ENCODE measurements around the gene NEGR1. TPM values are rescaled to one million over a fixed set of nuclear protein-coding genes. Genes with fewer than 3 reads are reported as not detected.

NEGR1 gene
- total RNA-seq, 1 donor from 2014 or later, result 8.6 TPM

DNA sequence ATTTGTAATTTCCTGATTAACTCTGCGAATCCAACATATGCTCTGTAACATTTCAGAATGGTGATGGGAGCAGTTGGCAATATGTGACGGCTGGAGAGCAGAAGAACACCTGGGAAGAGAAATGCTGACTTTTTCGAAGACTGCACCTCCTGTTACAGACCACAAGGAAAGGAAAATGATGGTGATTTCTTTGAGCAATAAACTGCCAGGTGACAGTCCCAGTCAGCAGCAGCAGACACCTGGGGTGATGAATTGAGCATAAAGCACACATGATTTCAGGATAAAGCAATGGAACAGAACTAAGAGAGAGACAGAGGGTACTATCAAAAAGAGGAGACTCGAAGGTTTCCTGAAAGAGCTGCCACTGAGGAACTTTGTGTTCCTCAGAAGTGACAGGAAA lies 528.6 kb downstream of the NEGR1 start:
- FAIRE-seq (no peak), DNase-seq (ENCODE audit: low read depth) (no peak)
- no peaks in the 10 kb centered on the region for H3K4me1 ChIP-seq (ENCODE audit: insufficient read depth, low read length)
- no peaks in the 10 kb centered on the region for H3K36me3 ChIP-seq (ENCODE audit: insufficient read depth, low read length)
- H3K27ac Mint-ChIP-seq (ENCODE audit: unreplicated experiment), result no peak overlapping the region
- no peaks in the 10 kb centered on the region for H3K27me3 Mint-ChIP-seq (ENCODE audit: low read depth, unreplicated experiment)
- TF ChIP-seq, protein P1, sequence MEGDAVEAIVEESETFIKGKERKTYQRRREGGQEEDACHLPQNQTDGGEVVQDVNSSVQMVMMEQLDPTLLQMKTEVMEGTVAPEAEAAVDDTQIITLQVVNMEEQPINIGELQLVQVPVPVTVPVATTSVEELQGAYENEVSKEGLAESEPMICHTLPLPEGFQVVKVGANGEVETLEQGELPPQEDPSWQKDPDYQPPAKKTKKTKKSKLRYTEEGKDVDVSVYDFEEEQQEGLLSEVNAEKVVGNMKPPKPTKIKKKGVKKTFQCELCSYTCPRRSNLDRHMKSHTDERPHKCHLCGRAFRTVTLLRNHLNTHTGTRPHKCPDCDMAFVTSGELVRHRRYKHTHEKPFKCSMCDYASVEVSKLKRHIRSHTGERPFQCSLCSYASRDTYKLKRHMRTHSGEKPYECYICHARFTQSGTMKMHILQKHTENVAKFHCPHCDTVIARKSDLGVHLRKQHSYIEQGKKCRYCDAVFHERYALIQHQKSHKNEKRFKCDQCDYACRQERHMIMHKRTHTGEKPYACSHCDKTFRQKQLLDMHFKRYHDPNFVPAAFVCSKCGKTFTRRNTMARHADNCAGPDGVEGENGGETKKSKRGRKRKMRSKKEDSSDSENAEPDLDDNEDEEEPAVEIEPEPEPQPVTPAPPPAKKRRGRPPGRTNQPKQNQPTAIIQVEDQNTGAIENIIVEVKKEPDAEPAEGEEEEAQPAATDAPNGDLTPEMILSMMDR (IDR thresholded peaks at IDR 0.05; ENCODE audit: insufficient read depth, low read depth, low read length), result no peak
- TF ChIP-seq EZH2 (IDR thresholded peaks at IDR 0.05; ENCODE audit: insufficient read depth, low read length), result no peak
- no peak overlapping the region for H3K4me3 ChIP-seq (ENCODE audit: insufficient read depth, low read depth, low read length)
- H3K4me1 Mint-ChIP-seq (ENCODE audit: low read depth, unreplicated experiment), result no peaks in the 10 kb centered on the region
- H3K36me3 Mint-ChIP-seq (ENCODE audit: low read depth, unreplicated experiment), result peaks cover 2% of the 10 kb centered on the region
- no peaks in the 10 kb centered on the region for H3K79me2 ChIP-seq (ENCODE audit: insufficient read depth, low read length)
- H4K20me1 ChIP-seq (ENCODE audit: insufficient read depth, low read length), result no peaks in the 10 kb centered on the region
- no peaks in the 10 kb centered on the region for H3K9me3 ChIP-seq (ENCODE audit: insufficient read depth, low read depth, low read length)
- H3K4me2 ChIP-seq (ENCODE audit: low read length), result no peak overlapping the region
- H3K27me3 ChIP-seq (ENCODE audit: insufficient read depth, low read length), result no peaks in the 10 kb centered on the region
- no peaks in the 10 kb centered on the region for H3K9me3 Mint-ChIP-seq (ENCODE audit: unreplicated experiment)
- H3K27ac ChIP-seq (ENCODE audit: low read depth, low read length), result no peak overlapping the region
- no peak overlapping the region for H3K4me3 Mint-ChIP-seq (ENCODE audit: unreplicated experiment)
- H2AFZ ChIP-seq (ENCODE audit: low read depth, low read length), result no peak overlapping the region
- no peak overlapping the region for H3K9ac ChIP-seq (ENCODE audit: low read length)

- no peak for FAIRE-seq
- no peak for TF ChIP-seq EZH2 (IDR thresholded peaks at IDR 0.05; ENCODE audit: insufficient read depth, low read length)
These were observed 537.0 kb downstream of the NEGR1 start for GRCh38 chr1:71745326-71745725.

GRCh38 chr1:71743862-71744261 lies 538.5 kb downstream of the NEGR1 start:
- Mint-ChIP-seq H3K27me3 (ENCODE audit: low read depth, unreplicated experiment) (no peaks in the 10 kb centered on the region), H3K9me3 (ENCODE audit: unreplicated experiment) (no peaks in the 10 kb centered on the region), H3K4me1 (ENCODE audit: low read depth, unreplicated experiment) (no peaks in the 10 kb centered on the region), H3K4me3 (ENCODE audit: unreplicated experiment) (no peak overlapping the region), H3K27ac (ENCODE audit: unreplicated experiment) (no peak overlapping the region), H3K36me3 (ENCODE audit: low read depth, unreplicated experiment) (no peaks in the 10 kb centered on the region)
- DNase-seq (ENCODE audit: low read depth) (no peak), FAIRE-seq (no peak)
- TF ChIP-seq, protein P1 (IDR thresholded peaks at IDR 0.05; ENCODE audit: insufficient read depth, low read depth, low read length), result no peak
- no peak for TF ChIP-seq EZH2 (IDR thresholded peaks at IDR 0.05; ENCODE audit: insufficient read depth, low read length)
- Histone ChIP-seq H3K79me2 (ENCODE audit: insufficient read depth, low read length) (no peaks in the 10 kb centered on the region), H3K4me3 (ENCODE audit: insufficient read depth, low read depth, low read length) (no peak overlapping the region), H3K36me3 (ENCODE audit: insufficient read depth, low read length) (no peaks in the 10 kb centered on the region), H3K4me1 (ENCODE audit: insufficient read depth, low read length) (no peaks in the 10 kb centered on the region), H3K4me2 (ENCODE audit: low read length) (no peak overlapping the region), H4K20me1 (ENCODE audit: insufficient read depth, low read length) (no peaks in the 10 kb centered on the region), H3K9me3 (ENCODE audit: insufficient read depth, low read depth, low read length) (no peaks in the 10 kb centered on the region), H3K9ac (ENCODE audit: low read length) (no peak overlapping the region), H3K27me3 (ENCODE audit: insufficient read depth, low read length) (no peaks in the 10 kb centered on the region), H2AFZ (ENCODE audit: low read depth, low read length) (no peak overlapping the region), H3K27ac (ENCODE audit: low read depth, low read length) (no peak overlapping the region)

More at GRCh38 chr1:71745326-71745725, 537.0 kb downstream of the NEGR1 start:
- H3K9me3 Mint-ChIP-seq (ENCODE audit: unreplicated experiment), result no peaks in the 10 kb centered on the region
- H3K27me3 Mint-ChIP-seq (ENCODE audit: low read depth, unreplicated experiment), result no peaks in the 10 kb centered on the region
- no peak for DNase-seq (ENCODE audit: low read depth)
- Histone ChIP-seq H3K4me3 (ENCODE audit: insufficient read depth, low read depth, low read length) (no peak overlapping the region), H3K36me3 (ENCODE audit: insufficient read depth, low read length) (no peaks in the 10 kb centered on the region), H3K4me2 (ENCODE audit: low read length) (no peak overlapping the region), H3K27ac (ENCODE audit: low read depth, low read length) (no peak overlapping the region), H3K4me1 (ENCODE audit: insufficient read depth, low read length) (no peaks in the 10 kb centered on the region), H3K27me3 (ENCODE audit: insufficient read depth, low read length) (no peaks in the 10 kb centered on the region), H2AFZ (ENCODE audit: low read depth, low read length) (no peak overlapping the region), H3K9ac (ENCODE audit: low read length) (no peak overlapping the region), H3K79me2 (ENCODE audit: insufficient read depth, low read length) (no peaks in the 10 kb centered on the region), H4K20me1 (ENCODE audit: insufficient read depth, low read length) (no peaks in the 10 kb centered on the region), H3K9me3 (ENCODE audit: insufficient read depth, low read depth, low read length) (no peaks in the 10 kb centered on the region)
- no peak overlapping the region for H3K27ac Mint-ChIP-seq (ENCODE audit: unreplicated experiment)
- no peak overlapping the region for H3K4me3 Mint-ChIP-seq (ENCODE audit: unreplicated experiment)
- H3K4me1 Mint-ChIP-seq (ENCODE audit: low read depth, unreplicated experiment), result no peaks in the 10 kb centered on the region
- no peaks in the 10 kb centered on the region for H3K36me3 Mint-ChIP-seq (ENCODE audit: low read depth, unreplicated experiment)
